Nephron (organoid): ENCODE measurements around the gene ARHGAP40.

Experiments used
- H3K27ac Mint-ChIP-seq, 3 experiments: 2 replicates each; pipeline ENCODE4 v1.8.0; 2020; ENCODE audit warnings: mixed read lengths in 3 of 3, mild to moderate bottlenecking in 2 of 3, moderate library complexity in 1 of 3
- H3K27me3 Mint-ChIP-seq: 2 replicates; pipeline ENCODE4 v1.8.0; 2021; ENCODE audit warnings: low read depth, mild to moderate bottlenecking, moderate library complexity, mixed read lengths
- H3K36me3 Mint-ChIP-seq: 2 replicates; pipeline ENCODE4 v1.8.0; 2020; ENCODE audit warnings: low read depth, mixed read lengths
- H3K4me1 Mint-ChIP-seq: 2 replicates; pipeline ENCODE4 v1.8.0; 2020; ENCODE audit warnings: mixed read lengths
- H3K4me3 Mint-ChIP-seq, 3 experiments: 2 replicates each; pipeline ENCODE4 v1.8.0; 2020; ENCODE audit warnings: mild to moderate bottlenecking in 3 of 3, mixed read lengths in 3 of 3, moderate library complexity in 2 of 3
- H3K9me3 Mint-ChIP-seq: 2 replicates; pipeline ENCODE4 v1.8.0; 2020; ENCODE audit warnings: mixed read lengths
- CTCF ChIP-seq, 3 experiments: fragments of 200-600 bp; sonication (generic); IDR thresholded peaks; one replicate each; pipeline ENCODE4 v1.5.0; 2021; ENCODE audit warnings: antibody characterized with exemption in 3 of 3; ENCODE audit not compliant: unreplicated experiment in 3 of 3

The ARHGAP40 gene

GRCh38 chr20:38633577-38634093 lies 32.0 kb downstream of the ARHGAP40 start:
- Mint-ChIP-seq H3K27ac (no peak overlapping the region), H3K4me3 (no peak overlapping the region), H3K9me3 (no peaks in the 10 kb centered on the region), H3K4me1 (no peaks in the 10 kb centered on the region), H3K36me3 (no peaks in the 10 kb centered on the region), H3K27me3 (peaks cover 12% of the 10 kb centered on the region)
- TF ChIP-seq CTCF (IDR thresholded peaks at IDR 0.05; ENCODE audit: unreplicated experiment in 3 of 3) = peak; percentile 71 to 81 (median 79)

- no peak overlapping the region for H3K4me3 Mint-ChIP-seq
- H3K27me3 Mint-ChIP-seq = peaks cover 12% of the 10 kb centered on the region
- H3K36me3 Mint-ChIP-seq = no peaks in the 10 kb centered on the region
- no peaks in the 10 kb centered on the region for H3K9me3 Mint-ChIP-seq
- peaks cover 7% of the 10 kb centered on the region for H3K4me1 Mint-ChIP-seq
- H3K27ac Mint-ChIP-seq = no peak overlapping the region
- no peak for TF ChIP-seq CTCF (IDR thresholded peaks at IDR 0.05; ENCODE audit: unreplicated experiment in 3 of 3)
Observed at GRCh38 chr20:38635721-38636288, 34.2 kb downstream of the ARHGAP40 start.

- peaks cover 17% of the 10 kb centered on the region for H3K4me1 Mint-ChIP-seq
- peak overlapping the region in 2 of 3 experiments; percentile 23 to 53 for H3K27ac Mint-ChIP-seq
- no peak for TF ChIP-seq CTCF (IDR thresholded peaks at IDR 0.05; ENCODE audit: unreplicated experiment in 3 of 3)
- H3K9me3 Mint-ChIP-seq = no peaks in the 10 kb centered on the region
- H3K27me3 Mint-ChIP-seq = peaks cover 38% of the 10 kb centered on the region
- H3K4me3 Mint-ChIP-seq = no peak overlapping the region
- H3K36me3 Mint-ChIP-seq = no peaks in the 10 kb centered on the region
Observed at GRCh38 chr20:38640521-38640920, 38.9 kb downstream of the ARHGAP40 start.

GRCh38 chr20:38642498-38642897 lies 40.9 kb downstream of the ARHGAP40 start:
- Mint-ChIP-seq H3K36me3 (no peaks in the 10 kb centered on the region), H3K9me3 (no peaks in the 10 kb centered on the region), H3K27me3 (peaks cover 54% of the 10 kb centered on the region), H3K4me3 (no peak overlapping the region), H3K4me1 (peaks cover 25% of the 10 kb centered on the region), H3K27ac (no peak overlapping the region)
- no peak for TF ChIP-seq CTCF (IDR thresholded peaks at IDR 0.05; ENCODE audit: unreplicated experiment in 3 of 3)

- Mint-ChIP-seq H3K27me3 (peaks cover 67% of the 10 kb centered on the region), H3K4me3 (no peak overlapping the region), H3K27ac (no peak overlapping the region), H3K9me3 (no peaks in the 10 kb centered on the region), H3K4me1 (peaks cover 25% of the 10 kb centered on the region), H3K36me3 (no peaks in the 10 kb centered on the region)
- TF ChIP-seq CTCF (IDR thresholded peaks at IDR 0.05; ENCODE audit: unreplicated experiment in 3 of 3) = no peak
Observed at GRCh38 chr20:38644588-38645260, 43.1 kb downstream of the ARHGAP40 start.

GRCh38 chr20:38645351-38645750 lies 43.7 kb downstream of the ARHGAP40 start:
- no peaks in the 10 kb centered on the region for H3K9me3 Mint-ChIP-seq
- H3K27ac Mint-ChIP-seq = no peak overlapping the region
- H3K4me3 Mint-ChIP-seq = no peak overlapping the region
- no peaks in the 10 kb centered on the region for H3K36me3 Mint-ChIP-seq
- H3K4me1 Mint-ChIP-seq = peaks cover 22% of the 10 kb centered on the region
- H3K27me3 Mint-ChIP-seq = peaks cover 68% of the 10 kb centered on the region
- TF ChIP-seq CTCF (IDR thresholded peaks at IDR 0.05; ENCODE audit: unreplicated experiment in 3 of 3) = no peak
